ENCODE measurements around the gene TANC1.

Gene TANC1

DNA sequence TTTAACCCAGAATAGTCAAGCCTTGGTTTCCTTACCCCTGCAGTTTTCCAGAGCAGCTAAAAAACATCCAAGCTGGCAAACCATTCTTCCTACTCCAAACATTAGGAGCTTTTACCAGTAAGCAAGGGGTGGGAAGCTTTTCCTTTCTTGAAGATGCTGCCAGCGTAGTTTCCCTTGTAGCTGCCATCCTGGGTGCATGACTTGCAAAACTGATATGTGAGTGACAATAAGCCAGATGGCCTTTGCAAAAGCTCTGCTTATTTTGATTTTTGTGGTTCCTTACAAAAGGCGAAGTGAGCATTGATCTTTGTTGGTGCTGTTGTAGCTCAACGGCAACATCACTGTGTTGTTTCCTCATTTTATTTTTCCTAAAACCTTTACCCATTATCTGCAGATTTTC is 179.2 kb downstream of the TANC1 start:
- DNase-seq = no peak

DNA sequence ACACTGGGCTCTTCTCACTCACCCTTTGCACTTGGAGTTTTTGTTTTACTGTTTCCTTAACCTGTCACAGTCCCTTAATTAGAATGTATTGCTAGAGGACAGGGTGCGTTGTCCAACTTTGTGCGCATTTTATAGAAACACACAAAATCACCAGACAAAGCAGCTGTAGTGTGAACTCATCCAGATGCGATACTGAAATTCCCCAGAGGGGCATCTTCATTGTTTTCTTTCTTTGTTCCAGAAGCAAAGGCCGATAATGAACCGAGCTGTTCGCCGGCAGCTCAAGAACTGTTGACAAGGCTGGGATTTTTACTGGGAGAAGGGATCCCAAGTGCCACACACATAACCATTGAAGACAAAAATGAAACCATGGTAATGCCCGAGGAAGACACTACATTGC is 180.5 kb downstream of the TANC1 start:
- no peak for DNase-seq

DNA sequence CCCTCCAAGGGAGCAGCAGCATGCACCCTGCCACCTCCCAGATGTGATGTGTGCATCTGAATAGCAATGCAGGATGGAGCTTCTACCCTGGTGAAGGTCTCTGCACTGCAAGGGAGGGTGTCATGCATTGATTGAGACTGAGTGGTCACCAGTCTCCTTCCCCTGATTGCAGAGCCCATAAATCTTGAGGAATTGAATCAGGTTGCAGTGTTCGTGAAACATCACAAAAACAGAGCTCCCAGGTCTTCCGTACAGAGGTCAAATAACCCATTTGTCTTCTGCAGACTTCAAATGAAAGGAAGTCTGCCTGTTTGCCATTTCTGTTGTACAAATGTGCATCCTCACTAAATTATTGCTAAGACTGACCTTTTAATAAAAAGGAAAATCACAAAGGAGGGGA is 181.3 kb downstream of the TANC1 start:
- DNase-seq = no peak

DNA sequence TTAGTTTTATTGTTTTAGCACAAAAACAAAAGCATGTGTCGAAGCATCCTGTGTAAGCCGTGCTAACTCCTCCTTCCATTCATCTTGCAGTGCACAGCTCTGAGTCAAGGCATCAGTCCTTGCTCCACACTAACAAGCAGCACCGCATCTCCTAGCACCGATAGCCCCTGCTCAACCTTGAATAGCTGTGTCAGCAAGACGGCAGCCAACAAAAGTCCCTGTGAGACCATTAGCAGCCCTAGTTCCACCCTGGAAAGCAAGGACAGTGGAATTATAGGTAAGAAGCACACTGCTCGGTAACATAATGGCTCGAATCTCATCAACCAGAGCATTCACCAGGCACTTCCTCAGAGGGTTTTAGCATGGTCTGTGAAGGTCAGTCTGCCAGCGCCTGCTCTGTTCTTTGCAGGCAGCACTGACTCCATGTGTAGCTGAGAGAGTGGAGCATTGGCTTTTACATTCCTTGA is 181.9 kb downstream of the TANC1 start:
- DNase-seq = no peak

DNA sequence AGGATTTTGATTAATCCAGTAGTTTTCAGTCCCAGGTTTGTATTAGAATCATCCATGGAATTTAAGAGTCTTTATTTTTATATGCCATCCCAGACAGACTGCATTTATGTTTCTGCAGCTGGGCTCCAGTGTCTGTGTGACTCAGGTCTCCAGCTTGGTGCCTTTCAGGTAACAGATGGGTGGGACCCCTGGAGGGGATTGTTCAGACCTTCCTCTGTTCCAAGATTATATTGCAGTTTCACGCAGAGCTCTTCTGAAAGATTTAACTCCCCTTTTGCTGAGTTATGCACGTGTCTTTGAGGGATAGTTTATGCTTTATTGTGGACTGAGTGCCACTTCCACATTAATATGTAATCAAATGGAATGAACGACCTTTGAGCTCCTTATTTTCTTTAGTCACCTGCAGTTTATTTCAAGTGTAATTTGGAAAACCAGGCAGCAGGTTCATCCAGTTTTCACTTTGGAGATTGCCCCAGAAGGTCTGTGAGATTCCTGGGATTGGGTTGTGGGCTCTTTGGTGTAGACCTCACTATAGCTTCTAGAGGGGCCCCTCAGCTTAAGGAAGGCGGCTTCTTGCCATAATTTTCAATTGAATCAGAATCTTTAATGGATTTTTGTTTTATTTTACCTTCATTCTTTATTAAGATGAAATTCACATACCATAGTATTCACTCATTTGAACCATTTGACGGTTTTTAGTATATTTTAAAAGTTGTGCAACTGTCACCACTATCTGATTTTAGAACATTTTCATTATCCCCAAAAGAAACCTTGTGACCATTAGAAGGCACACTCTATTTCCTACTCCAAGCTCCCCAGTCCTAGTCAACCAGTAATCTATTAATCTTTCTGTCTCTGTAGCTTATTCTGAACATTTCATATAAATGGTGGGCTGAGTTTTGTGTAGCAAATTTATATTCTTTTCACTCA is 183.0 kb downstream of the TANC1 start:
- no peak for DNase-seq

DNA sequence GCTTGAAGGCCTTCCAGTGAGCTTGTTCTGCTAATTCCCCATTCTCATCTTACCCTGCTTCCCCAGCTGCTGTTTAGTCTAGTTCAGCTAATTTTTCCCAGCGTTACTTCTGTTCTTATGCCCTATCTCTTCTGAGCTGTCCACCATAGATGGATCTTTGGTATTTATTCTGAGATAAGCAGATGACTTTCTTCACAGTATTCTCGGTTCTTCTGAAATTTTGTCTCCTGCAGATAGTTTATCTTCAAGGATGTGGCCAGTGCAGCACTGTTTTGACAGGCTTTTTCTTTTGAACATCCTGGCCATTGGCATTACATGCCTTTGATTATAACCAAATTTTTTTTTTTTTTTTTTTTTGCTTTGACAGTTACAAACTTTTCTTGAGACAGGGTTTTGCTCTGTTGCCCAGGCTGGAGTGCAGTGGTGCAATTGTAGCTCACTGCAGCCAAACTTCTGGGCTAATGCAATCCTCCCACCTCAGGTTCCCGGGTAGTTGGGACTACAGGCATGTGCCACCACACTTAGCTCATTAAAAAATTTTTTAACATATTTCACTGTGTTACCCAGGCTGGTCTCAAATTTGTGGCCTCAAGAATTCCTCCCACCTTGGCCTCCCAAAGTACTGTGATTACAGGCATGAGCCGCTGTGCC is 183.8 kb downstream of the TANC1 start:
- DNase-seq = no peak

DNA sequence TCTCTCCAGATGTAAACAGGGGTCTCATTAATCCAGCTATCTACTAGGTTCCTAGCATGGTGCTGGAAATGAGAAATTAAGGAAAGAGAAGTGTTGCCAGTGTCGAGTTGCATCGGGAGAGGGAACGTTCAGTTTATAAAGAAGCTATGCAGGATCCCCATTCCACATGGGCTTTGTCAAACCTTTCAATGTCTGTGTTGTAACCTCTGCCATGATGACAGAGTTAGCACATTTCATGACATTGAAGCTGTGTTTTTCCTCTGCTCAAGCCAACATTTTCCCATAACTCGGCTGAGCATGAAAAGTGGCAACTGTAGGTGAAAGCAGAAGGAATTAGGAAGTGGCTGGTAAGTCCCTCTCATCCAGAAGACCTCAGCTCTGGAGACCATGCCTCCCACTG is 184.6 kb downstream of the TANC1 start:
- DNase-seq = no peak

DNA sequence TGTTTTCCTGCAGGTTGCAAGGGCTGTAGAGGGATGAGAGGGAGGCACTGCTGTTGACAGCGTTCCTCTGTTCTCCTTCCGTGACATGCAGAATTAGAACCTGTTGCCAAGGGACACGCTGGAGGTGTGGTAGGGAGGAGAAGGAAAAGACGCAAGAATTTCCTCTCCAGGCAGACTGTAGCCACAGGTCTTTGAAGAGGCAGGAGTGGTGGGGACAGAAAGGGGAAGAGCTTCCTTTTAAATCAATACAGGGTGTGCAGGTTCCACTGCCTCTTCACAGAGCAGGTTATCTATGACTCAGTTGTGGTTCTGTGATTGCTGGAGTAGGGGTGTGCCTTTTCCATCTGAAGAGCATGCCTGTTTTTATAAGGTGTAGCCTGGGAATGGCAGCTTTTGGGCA is 185.0 kb downstream of the TANC1 start:
- no peak for DNase-seq

DNA sequence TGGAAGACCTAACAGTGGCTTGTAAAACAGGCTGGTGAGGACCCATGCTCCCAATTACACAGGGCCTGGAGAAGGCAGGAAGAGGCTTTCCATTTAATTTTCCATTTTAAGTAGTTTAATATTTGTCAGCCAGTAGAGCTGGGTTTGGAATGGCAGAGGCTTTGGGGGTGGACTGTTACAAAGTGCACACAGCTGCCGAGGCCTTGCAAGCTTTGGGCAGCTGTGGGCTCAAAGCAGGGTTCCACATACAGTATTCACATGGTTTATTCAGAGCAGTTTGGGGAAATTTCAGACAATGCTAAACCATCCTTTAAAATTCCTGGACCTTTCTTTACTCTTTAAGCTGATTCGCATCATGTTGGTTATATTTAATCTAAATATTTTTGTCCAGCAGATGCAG is 185.5 kb downstream of the TANC1 start:
- no peak for DNase-seq

DNA sequence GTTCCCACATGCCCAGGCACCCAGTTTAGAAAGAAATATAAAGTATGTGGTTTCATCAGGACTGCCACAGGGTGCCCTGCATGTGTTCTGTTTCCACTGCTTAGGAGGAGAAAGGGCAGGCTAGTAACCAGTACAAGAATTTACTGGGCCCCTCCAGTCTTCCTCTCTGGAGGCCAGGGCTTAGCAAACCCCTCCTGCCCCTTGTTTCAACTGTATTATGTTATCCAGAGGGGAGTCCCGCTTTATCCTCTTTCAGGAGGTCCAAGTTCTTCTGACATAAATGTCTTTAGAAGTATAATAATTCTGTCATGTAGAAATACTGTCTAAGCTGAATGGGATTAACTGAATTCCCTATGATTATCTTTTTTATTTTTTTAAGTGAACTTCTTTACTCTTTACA is 185.9 kb downstream of the TANC1 start:
- DNase-seq = no peak

DNA sequence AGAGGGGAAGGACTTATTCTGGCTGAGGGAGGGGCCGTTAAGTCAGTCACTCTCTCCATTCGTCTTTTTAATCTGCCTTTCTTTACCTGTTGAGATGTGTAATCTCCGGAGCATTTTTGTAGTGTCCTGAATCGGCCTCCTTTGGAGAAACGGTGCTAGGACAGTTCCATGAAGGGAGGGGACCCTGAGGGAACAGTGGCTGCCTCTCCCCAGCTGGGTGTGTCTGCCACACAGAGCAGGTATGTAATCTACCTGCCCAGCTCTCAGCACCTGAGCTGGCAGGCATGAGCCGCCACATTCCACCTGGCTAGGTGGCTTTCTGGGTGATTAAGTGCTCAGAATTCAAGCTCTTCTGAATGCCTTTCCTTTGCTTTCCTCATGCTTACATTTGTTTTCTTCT is 186.9 kb downstream of the TANC1 start:
- no peak for DNase-seq

DNA sequence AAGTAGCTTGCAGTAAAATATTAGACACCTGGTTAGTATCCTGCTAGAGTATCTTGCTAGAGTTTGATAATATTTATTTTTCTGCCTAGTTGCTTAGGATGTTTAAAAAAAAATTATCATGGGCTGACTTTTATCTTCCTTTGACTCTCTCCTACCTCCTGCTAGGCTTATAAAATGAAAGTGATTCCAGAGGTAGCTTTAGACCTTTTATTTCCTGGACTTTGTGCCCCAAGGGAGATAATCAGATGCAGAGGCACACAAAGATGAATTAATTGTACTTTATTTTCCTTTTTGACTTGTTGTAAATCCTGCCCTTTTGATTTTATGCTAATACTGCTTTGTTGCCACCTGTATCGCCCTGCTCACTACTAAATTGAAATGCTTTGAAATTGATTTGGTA is 187.4 kb downstream of the TANC1 start:
- DNase-seq = no peak

DNA sequence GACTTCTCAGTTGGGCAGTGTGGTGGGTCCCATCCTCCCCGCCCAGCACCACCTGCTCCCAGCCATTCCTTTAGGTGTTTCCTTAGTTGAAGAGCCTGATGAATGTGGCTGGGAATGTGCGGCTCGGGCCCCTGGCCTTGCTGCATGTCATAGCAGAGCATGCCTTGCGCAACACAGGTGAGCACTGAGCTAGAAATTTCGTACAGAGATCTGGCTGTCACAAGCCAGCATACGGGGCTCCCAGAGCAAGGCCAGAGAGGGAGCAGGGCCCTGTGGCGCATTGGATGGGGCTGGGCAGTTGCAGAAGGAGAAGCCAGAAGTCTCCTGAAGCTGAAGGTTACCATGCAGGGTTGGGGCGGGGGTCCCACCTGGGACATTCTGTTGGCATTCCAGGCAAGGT is 188.4 kb downstream of the TANC1 start:
- DNase-seq = no peak

DNA sequence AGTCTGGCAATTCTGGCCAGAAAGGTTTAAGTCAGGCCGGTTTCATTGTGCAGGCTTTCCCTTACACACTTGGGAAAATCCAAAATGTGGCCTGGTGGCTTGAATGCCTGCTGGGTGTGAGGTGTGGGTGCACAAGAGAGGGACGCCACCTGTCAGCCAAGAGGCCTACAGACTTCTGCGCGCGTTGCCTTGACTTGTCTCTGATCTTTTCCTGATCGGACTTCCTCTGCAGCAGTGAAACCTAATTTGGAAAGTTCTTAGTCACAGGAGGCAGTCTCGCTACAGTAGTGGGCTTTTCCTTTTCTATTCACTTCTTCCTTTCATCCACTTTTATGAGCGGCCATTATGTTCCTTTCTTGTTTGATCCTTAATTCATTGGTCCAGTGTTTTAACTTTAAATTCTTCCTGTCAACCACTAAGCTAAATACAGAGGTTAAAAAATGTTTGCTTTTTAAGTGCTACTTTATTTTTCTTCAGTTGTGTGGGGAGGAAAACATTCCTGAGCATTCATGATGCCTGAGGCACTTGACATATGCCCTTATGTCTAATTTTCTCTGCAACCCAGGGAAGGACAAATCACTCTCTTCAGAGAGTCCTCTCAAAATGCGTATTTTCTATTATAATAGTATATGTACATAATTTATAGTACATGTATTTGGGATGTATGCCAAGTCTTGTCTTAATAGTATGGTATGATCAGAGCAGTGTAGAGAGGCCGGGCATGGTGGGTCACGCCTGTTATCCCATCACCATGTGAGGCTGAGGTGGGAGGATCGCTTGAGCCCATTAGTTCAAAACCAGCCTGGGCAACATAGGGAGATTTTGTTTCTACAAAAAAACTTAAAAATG is 189.1 kb downstream of the TANC1 start:
- DNase-seq = no peak

DNA sequence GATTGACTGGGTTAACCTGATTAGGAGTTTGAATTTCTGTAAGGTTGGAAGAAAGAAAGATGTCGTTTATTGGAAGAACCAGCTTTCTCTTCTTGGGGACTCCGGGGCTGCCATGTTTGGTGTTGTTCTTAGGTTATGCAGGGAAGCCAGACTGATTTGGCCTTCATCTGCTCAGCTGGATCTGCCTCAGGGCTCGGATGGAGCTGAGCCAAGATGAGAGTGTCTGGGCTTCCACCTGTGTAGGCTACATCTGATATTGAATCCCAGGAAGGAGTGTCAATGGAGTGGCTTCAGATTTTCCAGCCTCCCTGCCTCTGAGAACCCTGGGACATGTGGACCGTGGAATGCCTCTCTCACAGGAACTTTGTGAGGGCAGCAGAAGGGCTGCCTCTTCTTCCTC is 192.0 kb downstream of the TANC1 start:
- DNase-seq = no peak

DNA sequence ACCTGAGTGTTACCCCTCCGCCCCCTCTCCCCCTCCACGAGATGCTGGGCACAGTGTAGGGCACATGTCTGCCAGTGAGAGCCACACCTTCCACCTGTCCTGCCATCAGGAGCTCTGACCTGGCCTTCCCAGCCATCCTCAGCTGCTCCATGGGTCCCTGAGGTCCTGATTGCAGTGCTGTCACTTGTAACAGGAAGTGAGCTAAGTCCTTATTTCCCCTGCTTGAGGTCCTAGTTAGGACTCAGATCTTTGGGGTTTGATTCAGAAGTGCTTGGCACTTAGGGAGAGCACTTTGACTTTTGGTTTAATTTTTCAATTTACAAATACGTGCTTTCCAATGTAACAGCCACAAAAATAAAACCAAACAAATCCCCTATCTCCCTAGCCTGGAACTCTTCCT is 192.5 kb downstream of the TANC1 start:
- DNase-seq = no peak

DNA sequence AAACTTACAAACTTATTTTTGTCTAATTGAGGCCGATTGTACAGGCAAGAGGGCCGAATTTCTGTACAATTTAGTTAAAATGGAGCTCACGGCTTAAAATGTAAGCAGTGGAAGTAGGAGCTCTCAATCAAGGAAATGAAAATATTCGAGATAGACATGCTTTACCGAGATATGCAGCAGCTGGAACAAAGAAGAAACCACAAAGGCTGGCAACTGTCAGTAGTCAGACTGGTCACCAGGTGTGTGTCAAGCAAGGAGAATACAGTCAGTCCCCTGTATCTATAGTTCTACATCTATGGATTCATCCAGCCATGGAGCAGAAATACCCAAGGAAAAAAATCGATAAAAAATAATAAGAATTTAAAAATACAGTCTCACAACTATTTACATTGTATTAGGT is 195.5 kb downstream of the TANC1 start:
- no peak for DNase-seq

DNA sequence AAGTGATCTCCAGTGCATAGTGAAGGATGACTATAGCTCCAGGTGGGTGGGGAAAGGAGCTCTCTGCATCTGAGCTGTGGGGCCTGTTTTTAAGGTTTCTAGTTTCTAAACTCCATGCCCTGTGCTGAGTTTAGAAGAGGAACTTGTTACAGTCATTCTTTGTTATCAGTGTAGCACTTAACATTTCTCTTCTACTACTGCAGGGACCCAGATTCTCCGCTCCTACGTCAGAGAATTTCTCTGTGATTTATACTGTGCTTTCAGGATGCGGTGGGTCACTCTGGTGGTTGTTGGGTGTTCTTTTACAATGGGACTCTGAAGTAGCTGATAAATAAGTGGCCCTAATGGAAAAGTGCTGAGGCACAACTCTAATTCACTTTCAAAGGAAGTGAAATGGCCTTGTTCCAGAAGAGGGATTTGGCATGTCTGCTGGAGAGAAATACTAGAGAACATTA is 196.0 kb downstream of the TANC1 start:
- no peak for DNase-seq

DNA sequence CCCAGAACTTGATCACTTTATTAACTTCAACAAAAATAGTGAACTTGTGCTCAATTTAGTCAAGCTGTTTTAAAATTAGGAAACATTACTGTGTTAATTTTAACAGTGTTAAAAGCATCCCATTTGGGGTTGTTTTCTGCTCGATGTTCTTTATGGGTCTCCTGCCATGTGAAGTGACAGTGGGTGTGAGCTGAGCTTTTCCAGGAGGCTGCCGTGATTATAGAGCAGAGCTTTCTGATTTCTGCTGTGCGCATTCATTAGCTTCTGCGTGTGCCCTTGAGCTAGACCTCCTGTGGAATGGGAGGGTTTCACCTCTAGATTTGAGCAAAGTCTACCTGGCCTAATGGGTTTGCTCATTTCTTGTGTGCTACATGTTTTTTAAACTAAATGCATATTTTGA is 196.6 kb downstream of the TANC1 start:
- no peak for DNase-seq

DNA sequence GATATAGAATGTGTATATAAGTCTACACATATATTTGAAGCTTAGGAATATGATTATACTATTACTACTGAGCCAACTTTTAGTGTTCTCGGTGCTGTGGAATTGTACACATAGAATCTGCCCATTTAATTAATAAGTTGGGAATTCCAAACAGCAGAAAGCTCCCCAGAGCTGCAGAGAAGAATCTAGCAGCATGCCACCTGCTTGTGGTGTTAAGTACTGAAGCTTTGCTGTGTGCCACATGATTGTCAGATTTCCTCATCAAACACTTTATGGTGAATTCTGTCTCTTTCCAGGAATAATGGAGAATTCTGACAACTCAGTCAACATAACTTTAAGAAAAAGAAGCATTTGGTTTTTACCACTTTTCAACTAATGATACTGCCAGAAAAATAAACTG is 200.3 kb downstream of the TANC1 start:
- no peak for DNase-seq

DNA sequence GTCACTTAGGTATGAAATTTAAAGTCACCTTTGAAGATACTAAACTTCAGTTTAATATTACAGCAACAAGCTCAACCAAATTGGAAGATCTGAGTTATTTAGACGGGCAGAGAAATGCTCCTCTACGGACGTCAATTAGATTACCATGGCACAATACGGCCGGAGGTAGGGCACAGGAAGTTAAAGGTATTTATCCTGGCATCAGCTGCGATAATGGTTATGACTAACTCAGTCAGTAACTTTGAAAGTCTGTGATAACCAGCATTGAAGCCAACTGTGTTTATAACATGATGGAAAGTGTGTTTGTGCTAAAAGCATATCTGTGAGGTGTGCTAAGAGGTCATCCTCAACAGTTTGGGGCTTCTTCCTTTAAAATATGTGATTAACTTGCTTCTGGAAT is 200.7 kb downstream of the TANC1 start:
- DNase-seq = no peak

DNA sequence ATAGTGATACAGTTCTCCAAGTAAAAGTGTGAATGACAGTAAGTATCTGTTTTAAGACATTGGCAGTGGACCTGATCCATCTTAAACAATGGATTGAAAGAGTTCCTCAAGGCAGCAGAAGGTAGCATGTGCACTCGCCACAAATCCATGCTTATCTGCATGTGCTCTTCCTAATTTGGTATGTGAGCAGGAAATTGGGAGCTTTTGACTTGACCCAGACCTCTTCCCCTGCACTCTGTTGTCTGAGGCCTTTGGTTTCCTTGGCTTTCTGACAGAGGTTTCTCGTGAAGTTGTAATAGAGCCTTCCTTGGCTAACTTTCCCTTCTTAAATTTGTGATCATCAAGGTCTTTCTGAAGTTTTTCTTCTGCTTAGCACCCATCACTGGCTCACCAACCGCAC is 204.0 kb downstream of the TANC1 start:
- no peak for DNase-seq

DNA sequence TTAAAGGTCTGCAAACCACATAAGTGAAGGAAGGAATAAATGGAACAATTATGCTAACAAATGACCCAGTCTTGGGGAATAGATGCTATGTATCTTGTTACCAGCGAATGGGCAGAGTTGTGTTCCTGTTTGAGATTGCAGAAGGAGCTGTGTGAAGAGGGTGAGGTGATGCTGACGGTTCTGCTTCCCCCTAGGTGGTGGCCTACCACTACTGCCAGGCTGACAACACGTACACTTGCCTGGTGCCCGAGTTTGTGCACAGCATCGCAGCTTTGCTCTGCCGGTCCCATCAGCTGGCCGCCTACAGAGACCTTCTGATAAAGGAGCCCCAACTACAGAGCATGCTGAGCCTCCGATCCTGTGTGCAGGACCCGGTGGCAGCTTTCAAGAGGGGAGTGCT is 206.3 kb downstream of the TANC1 start:
- no peak for DNase-seq

DNA sequence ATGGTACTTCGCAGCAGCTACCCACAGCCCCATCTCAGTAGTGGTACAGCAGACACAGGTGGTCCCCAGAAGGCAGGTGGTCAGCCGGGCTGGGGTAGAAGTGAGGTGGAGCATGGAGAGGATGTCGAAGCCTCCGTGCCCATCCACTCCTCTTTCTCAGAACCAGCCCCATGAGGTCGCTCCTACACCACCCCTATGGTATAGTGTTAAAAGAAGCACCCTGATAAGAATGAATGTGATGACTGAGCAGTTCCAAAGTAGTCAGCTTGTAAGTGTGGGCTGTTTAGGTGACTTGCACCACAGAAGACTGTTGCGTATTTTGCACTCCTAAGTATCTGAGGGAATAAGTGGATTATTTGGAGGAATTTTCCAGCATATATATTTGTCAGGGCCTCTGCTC is 206.7 kb downstream of the TANC1 start:
- no peak for DNase-seq
